Endothelial cell of hepatic sinusoid (primary cell): ENCODE measurements around the gene GARIN1A.

Source experiments
- in situ Hi-C: cut with HindIII; loops from 2 replicates; pipeline ENCODE4 v1.10.0; 2017; ENCODE audit warnings: low sequenced_read_pairs

Gene GARIN1A

GRCh38 chr7:128713794-128714193 lies 41.7 kb downstream of the GARIN1A start:
- in situ Hi-C loops = no loop called here

GRCh38 chr7:128714701-128715495 lies 42.8 kb downstream of the GARIN1A start:
- in situ Hi-C loops = no loop called here

DNA sequence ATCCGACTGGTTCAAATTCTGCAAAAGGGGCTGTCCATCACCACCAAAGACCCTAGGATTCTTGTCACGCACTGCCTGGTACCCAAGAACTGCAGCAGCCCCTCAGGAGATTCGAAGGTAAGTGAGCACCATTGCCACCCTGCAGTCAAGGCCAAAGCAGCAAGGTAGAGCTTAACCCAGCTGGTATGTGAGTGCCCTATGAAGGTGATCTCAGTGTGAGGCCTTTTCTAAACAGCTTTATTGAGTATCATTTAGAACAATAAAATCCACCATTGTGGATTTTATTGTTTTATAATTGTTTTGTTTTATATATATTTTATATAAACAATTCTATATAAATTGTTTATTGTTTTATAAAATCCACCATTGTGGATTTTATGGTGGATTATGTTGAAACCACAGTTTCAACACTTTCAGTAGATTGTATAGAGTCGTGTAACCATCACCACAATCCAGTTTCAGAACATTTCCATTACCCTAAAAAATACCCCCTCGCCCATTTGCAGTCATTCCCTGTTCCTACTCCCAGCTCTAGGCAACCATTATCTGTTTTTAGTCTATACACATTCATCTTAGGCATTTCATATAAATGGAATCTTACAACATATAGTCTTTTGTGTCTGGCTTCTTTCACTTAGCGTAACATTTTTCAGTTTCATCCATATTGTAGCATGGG lies 47.0 kb downstream of the GARIN1A start:
- in situ Hi-C loops = no loop called here

- in situ Hi-C loops = no loop called here
Measured at GRCh38 chr7:128721376-128721775, 49.3 kb downstream of the GARIN1A start.
